HK-2 (cell line): ENCODE measurements around the gene GJC1.

Experiments used
- DNase-seq: peaks from one replicate; pipeline ENCODE4 v3.0.0-alpha.2; 2018; ENCODE audit not compliant: unreplicated experiment

GJC1 gene

DNA sequence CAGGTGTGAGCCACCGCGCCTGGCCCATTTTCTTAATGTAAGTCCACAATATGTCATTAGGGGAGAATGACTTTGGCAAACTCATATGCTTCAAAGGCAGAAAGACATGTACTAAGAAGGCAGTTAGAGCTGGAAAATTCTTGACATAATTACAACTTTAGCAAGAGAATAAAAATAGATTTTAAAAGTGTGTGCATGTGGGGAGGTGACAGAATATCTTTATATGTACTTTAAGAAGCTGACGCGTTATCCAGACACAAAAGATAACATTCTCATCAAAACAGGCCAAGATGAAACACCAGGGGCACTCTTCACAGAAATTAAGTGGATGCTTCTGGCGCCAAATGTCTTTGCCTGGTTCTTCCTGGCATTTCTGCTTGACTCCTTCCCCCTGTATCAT lies 28.2 kb downstream of the GJC1 start:
- DNase-seq = no peak

DNA sequence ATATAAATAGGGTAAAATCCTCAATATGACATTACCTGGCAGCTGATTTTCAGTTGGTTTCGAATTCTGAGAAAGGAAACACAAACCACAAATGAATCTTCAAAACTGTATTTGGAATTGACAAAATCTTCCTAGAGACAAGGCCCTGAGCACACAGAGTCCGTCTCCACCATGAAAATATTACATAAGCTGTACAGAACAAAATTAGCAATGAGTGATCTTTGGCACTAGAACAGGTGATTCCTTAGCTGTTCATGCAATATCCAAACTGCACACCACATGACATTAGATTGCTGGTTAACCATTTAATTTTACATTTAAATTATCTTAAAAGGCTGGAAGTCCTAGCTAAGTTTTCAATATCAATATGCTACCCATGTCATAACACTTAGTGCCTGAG lies 31.7 kb downstream of the GJC1 start:
- no peak for DNase-seq

DNA sequence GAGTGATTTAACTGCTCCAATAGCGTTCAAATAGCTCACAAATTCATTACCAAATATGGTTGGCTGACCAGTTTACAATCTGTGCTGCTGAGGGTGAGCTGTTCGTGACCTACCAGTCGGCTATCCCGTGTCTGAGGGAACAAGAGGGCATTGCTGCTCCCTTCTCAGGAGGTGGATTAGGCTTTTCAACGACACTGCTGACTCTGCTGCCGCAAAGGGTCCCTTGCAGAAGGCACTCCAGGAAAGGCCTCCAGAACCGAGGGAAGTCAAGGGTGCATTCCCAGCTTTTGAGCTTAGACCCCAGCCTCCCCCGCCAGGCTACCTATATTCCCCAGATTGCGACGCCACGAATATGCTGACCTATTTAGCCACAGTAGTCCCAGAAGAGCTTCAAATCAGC lies 32.3 kb downstream of the GJC1 start:
- no peak for DNase-seq

DNA sequence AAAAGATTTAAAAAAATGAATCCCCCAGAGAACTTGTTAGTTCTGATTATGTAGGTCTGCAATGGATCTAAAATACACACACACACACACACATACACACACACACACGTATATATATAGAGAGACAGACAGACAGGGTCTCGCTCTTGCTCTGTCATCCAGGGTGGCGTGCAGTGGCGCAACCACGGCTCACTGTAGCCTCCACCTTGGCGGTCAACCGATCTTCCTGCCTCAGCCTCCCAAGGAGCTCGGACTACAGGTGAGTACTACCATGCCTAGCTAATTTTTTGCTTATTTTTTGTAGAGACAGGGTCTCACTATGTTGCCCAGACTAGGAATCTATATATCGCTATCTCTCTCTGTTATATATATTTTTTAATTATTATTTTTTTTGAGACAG lies 33.4 kb downstream of the GJC1 start:
- DNase-seq = no peak

DNA sequence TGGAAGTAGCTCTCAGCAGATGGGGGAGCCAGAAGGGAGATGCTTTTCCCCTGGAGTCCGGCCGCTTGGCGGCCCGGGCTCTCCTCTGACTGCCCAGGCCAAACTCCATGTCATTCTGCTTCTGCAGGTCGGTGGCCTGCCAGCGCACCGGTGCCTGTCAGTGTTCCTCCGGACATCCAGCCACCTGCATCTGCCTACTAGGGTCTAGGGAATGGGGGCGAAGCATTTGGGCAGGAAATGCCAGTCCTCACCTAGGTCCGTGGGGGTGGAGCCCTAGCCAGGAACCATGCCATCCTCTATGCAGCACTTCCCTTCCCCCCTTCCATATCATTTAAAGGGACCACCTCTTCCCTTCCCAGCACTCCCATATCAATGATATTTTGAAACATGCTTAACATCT lies 34.2 kb downstream of the GJC1 start:
- no peak for DNase-seq

DNA sequence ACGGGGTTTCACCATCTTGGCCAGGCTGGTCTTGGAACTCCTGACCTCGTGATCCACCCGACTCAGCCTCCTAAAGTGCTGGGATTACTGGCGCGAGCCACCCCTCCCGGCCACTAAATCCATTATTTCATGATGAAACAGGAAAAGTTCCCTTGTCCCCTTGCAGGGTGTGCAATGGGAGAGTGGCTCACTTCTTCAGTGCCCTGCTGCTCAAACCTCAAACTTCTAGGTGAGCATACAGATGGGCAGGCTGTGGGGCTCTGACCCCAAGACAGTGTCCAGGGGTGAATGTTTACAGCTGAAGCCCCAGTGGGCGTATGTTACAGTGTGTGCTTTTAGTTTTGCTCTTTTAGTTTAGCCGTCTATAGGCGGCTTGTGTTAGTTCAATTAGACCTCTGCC lies 34.7 kb downstream of the GJC1 start:
- no peak for DNase-seq

DNA sequence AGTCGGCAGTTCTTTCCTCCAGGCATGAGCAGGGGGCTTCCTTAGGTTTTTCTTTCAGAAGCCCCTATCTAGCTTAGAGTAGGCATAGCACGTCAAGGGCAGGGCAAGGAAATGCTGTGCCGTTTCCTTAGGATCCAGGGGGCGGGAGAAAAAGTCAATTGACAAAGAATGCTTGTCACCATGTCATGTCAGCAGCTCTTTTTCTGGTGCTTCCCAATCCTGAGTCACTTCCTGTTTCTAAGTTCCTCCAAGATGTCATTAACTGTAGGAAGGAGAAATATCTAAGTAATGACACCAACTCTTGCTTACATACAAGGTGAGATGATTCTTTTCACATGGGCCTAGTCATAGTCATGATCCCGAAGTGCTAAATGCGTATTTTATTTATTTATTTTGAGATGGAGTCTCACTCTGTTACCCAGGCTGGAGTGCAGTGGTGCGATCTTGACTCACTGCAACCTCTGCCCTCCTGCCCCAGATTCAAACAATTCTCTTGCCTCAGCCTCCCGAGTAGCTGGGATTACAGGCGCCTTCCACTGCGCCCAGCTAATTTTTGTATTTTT lies 35.2 kb downstream of the GJC1 start:
- DNase-seq = peak; percentile 60

DNA sequence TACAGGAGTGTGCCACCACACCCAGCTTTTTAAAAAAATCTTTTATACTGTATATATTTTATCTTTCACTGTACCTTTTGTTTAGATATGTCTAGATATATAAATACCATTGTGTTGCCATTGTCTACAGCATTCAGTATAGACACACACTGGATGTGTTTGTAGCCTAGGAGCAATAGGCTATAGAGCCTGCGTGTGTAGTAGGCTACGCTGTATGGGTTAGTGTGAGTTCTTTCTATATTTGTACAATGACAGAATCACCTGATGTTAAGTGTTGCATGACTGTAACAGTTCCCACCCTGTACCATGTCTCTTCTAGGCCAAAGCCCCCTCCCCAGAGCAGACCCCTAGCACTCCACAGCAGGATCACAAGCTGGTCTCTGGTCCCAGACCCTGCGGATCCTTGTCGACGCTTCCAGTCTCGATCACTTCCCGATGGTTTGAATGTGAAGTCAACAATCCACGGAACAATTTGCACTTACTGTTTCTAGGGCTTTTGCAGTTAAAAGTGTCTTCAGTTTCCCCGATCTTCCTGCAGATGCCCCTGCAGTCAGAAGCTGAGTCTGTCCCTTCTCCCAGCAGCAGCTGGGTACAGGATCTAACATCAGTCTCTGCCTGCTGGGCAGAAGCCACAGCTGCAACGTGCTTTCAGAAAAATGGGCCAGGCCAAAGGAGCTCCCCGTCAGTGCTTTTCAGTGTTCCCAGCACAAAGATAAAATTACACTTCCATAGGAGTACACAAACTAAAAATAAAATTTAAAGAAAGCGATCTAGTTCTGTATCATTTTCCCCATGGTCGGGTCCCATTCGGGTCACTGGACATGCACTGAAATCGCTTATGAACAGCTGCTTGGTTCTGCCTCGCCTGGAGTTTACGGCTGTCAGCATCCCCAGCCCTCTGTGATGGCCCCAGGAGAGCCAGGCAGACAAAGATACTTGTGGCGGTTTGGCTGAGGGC lies 35.9 kb downstream of the GJC1 start:
- DNase-seq = no peak

DNA sequence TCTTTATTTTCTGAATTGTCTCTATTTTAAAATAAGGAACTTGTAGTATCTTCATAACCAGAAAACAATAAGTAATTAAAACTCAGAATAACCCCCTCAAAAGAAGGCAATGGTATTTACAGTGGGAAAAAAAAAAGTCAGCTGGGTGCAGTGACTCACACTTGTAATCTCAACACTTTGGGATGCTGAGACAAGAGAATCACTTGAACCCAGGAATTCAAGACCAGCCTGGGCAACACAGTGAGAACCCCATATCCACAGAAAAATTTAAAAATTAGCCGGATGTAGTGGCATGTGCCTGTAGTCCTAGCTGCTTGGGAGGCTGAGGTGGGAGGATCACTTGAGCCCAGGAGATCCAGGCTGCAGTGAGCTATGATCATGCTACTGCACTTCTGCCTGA lies 37.8 kb downstream of the GJC1 start:
- DNase-seq = no peak

DNA sequence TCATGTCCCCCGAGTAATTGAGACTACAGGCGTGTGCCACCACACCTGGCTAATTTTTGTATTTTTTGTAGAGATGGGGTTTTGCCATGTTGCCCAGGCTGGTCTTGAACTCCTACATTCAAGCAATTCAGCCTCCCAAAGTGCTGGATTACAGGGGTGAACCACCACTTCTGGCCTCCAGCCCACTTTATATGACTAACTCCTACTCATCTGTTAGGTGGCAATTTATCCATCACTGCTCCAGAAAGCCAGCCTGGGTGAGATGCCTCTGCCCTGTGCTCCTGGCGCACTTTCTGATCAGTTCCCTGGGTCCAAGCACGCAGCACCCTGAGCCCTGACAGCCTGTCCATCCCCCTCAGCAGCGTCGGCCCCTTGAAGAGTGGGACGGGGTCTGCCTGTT lies 41.9 kb downstream of the GJC1 start:
- no peak for DNase-seq

DNA sequence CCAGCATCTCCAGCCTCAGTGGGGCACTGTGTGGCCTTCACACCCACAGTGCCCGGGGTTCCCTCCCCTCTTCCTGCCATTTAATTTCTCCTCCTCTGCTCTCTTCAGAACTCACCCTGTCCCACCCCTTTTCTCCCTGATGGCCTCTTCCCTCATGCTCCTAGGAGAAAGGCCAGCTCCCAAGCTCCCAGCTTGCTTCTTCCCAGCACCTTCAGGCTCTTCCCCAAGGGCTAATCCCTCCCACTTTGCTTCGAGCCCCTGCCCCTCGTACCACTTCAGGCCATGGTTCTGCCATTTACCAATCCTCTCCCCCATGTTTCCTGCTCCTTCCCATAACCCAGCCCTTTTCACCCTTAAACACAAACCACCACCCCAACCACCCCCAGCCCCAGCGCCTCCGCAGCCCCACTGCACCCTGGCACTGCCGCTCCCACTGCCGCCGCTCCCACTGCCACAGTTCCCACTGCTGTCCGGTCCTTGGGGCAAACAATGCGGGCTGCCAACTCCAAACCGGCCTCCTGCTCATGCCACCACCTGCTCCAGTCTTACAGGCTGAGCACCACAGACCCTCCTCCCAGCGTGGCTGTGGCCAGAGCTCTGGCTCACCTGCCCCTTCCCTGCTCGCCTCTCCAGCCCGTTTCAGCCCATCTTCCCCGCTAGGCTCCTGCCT lies 42.7 kb downstream of the GJC1 start:
- DNase-seq = no peak

DNA sequence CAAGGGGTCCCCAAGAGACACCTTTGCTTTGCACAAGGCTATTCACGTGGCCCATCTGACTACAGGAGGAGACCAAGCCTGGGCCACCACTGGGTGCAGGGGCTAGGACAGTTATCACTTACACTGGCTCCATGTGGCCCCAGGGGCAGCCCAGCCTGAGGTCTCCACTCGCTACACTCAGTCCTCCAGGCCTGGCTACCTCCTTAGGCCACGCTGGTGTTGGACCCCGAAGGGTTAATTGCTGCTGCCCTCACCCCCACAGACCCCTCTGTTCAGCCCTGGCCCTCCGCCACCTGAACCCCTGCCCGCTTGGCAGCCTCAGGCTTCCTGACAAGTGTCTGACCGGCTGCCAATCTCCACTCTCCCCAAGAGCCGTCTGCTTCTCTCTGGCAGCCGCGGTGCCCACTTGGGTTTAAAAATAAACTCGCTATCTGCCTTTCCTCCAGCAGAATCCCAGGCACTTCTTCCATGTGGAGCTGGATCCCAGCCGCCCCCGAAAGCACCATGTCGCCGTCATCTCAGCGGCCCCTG lies 43.5 kb downstream of the GJC1 start:
- no peak for DNase-seq

DNA sequence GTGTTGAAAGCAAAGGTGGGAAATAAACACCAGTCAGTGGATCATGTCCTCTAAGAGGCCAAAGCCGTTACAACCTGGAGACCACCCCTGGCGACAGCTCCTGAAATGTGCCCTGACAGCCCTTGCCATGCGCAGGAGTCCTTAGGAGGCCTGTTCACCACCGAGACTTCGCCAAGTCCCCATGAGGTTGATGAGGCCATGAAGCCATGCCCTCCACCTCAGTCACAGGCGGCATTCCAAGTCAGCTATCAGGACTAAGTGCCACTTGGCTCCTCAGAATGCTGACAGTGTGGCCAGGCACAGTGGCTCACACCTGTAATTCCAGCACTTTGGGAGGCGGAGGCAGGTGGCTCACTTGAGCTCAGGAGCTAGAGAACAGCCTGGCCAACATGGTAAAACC lies 44.2 kb downstream of the GJC1 start:
- no peak for DNase-seq

DNA sequence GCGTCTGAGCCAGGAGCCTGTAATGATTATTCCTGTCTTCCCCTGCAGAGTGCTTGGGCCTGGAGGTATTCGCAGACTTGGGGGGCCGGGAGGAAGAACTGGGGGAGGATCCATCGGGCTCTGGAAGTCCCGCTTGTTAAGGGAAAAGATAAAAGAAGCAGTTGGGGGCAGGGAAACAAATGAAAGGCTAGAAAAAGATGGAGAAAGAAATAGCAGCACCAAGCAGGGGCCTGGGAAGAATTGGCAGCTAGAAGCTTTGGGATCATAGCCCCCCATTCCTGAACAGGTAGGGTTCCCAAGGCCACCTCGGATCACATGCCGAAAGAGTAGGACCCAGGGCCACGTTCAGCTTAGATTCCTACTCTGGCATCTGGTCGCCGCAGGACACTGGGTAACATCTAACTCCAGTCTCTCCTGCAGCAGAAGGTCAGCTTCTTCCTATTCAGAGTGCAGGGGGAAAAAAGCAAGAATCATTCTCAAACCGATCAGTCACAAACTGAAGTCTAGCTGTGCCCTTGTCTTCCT lies 47.7 kb downstream of the GJC1 start:
- no peak for DNase-seq

DNA sequence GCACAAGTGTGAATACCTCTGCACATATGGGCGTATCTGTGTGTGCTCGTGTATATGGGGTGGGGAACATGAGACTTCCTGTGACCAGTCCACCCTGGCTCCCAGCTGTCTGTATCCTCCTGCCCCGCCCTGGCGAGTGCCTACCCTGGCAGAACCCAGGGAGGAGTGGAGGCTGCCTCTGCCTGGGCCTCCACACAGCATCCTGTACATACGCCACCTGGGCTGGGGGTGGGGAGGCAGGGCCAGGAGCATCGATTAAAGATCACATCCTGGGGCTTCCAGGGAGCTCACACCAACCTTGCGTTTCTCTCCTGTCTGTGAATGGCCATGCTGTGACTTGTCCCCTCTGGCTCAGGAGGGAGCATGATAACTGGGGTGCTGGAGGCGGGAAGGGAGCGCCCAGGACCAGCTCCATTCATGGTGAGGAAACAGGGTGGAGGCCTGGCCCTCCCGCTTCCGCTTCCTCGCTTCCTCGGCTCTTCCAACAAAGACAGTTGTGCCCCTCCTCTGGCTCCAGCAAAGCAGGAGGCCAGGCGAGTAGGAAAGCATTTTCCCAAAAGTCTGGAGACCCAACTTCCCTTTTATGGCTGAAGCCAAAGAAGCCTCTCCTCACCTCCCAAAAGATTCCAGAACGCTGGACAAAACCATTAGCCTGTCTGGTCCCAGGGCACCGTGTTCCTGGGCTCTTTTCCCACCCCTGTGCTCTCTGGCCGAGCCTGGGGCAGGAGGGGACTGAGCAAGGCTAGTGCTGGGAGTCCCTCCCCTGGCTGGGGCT lies 48.3 kb downstream of the GJC1 start:
- DNase-seq = no peak

DNA sequence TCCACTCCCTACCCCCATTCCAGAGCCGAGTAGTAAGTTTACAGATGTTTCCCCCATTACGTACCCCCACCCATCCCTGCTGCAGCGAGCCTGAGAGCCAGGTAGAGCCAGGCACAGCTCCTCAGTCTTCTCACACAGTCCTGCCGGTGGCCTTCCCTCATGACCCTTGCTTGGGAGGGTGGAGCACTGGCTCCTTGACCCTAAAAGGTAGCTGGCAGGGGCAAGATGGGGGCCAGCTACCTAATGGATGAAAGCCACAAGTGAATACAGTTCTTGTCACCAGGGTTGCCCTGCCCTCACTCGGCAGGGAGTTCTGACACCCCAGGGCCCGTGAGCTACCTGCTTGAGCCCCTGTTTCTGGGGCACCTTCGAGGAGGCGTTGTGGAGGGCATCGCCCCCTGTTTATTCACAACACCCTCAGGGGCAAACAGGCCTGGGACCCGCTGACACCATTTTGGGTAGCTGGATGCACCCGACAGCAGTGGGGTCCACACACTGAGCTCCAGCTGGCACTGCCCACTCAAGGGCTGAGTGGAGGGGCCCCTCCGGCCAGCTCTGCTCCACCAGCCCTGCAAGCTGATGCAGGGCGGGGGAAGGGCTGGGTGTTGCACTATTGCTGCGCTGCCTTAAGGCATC lies 49.1 kb downstream of the GJC1 start:
- DNase-seq = no peak

DNA sequence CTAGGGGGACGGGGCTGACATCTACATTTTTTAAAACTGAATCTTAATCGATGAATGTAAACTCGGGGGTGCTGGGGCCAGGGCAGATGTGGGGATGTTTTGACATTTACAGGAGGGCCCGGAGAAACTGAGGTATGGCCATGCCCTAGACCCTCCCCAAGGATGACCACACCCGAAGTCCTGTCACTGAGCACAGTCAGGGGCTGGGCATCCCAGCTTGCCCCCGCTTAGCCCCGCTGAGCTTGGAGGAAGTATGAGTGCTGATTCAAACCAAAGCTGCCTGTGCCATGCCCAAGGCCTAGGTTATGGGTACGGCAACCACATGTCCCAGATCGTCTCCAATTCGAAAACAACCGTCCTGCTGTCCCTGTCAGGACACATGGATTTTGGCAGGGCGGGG lies 49.9 kb downstream of the GJC1 start:
- no peak for DNase-seq

DNA sequence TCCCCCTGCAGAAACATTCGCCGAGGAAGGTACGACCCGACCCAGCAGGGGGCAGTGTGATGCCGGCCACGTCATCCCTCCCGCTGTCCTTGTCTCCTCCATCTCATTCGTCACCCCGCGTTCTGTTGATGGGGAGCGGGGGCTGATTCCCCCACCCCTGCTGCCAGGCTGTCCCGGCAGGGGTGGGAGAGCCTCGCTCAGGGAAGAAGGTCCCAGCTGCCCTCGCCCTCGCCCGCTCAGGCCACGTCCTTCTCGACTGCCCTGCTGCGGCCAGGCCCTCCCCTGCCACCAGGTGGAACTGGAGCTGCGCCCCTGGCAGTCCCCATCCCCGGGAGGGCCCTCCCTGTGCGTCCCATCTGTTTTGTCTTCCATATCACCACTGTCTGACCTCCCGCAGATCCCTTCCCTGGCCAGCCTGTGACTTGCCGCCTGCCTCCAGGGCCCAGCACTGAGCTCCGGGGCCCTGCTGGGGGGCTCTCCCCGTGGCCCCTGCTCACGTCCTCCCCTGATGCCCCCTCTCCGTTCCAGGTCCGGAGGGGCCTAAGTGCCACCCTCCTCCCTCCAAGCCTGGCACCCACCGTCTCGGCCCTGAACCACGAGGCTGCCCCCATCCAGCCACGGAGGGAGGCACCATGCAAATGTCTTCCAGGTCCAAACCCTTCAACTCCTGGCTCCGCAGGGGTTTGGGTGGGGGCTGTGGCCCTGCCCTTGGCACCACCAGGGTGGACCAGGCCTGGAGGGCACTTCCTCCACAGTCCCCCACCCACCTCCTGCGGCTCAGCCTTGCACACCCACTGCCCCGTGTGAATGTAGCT lies 50.7 kb downstream of the GJC1 start:
- DNase-seq = peak; percentile 86

DNA sequence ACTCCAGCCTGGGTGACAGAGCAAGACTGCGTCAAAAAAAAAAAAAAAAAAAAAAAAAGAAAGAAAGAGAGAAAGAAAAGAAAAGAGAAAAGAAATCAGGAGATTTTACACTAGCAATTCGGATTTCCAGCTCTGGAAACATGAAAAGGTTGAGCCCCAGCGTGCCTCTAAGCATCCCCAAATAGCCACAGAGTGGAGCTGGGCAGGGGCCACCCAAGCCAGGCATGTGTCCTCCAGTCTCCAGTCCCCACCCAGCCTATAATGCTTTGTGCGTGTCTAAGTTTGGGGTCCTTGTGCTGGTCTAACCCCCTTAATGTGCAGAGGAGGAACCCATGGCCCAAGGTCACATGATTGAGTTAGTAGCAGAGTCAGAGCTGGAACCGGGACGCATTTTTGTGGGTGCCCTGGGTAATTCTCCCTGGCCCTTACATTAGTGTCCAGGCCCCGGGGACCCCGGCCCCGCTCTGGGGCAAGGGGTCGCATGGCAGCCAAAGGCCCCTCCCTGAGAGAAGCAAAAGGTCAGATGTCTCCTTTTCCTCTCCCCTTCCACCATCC lies 51.4 kb downstream of the GJC1 start:
- DNase-seq = no peak
